HG03025 (cell line): Measurements from ENCODE around the gene TSC2.

Experiments used
- ATAC-seq: cut with Tn5 transposase; IDR thresholded peaks from one replicate; pipeline ENCODE4 v1.9.1; 2021; ENCODE audit warnings: mild to moderate bottlenecking, moderate library complexity; ENCODE audit not compliant: unreplicated experiment, low FRiP score

TSC2 gene

GRCh38 chr16:2040787-2041522 lies 6.8 kb upstream of the TSC2 start:
- ATAC-seq: no peak

- no peak for ATAC-seq
Measured at GRCh38 chr16:2042171-2042985, 5.4 kb upstream of the TSC2 start.

DNA sequence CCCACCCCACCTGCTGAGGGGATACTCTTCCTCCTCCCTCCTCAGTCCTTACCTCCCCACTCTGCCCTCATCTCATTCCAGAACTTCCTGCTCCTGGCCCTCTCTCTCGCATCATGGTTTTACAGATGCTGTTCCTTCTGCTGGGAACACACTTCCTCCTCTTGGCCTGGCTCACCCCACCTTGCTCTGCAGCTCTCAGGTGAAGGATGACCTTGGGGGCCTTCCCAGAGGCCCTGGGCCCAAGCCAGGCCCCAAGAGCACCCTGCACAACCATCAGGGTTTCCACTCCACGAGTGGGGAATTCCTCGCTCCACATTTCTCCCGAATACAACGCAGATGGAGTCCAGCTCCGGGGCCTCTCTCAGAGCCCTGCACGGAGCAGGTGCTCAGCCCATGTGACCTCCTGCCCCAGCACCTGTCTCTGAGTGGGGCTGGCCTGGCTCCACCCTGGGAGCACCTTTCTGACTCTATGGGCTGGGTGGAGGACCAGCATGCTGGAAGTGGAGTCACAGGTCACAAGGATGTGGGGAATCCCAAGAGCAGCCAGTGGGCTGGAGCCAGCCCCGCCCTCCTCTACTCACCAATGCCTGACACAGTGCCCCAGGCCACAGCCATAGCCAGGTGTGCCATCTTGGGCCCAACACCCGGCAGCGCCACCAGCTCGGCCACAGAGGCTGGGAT lies 4.7 kb upstream of the TSC2 start:
- no peak for ATAC-seq

DNA sequence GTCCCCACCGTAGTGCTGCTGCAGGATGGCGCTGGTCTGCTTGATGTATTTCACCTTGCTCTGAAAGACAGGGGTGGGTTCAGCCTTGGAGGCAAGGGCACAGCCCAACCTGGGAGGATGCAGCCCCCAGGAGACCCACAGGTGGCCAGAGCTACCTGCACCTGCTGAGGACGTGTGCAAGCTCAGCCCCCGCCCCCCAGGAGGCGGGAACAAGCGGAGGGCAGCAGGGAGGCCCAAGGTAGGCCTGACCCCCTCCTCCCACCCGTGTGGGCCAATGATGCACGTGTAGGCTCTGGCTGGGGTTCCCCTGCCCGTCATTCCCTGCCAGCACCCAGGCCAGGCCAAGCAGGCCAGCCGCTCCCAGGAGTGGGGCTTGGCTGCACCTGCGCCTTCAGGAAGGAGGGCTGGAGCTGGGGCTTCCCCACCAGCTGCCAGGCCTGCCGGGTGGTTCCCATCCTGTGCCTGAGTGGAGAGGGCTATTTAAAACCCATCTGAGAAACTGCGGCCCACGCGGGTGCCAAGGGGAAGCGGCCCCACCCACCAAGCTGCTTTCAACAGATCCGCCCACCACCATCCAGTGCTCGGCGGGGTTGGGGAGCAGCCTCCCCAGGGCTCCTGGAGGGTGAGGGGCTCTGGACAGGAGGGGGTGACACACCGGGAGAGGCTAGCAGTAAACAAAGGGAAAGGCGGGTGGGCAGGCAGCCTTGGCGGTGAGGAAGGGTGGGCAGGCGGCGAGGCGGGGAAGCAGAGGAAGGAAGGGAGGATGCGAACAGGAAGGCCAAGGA lies 3.9 kb upstream of the TSC2 start:
- ATAC-seq: no peak

- ATAC-seq: no peak
Measured at GRCh38 chr16:2044541-2044940, 3.2 kb upstream of the TSC2 start.

GRCh38 chr16:2045965-2046892 lies 1.6 kb upstream of the TSC2 start:
- ATAC-seq: no peak

DNA sequence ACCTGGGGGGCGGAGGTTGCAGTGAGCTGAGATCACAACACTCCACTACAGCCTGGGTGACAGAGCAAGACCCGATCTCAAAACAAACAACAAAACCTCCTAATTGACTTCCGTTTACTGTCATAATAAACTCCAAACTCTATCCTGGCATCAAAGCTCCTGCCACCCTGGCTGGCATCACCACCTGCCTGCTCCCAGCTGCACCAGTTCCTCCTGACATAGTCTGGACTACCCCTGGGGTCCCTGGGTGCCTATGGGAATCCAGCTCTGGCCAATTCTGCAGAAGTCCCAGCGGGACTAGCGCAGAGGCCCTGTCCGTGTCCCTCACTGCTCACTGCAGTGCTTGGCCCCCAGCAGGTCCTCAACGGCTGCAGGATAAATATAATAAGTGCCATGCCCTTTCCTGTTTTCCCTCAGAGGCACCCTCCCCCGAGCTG lies 874 bp upstream of the TSC2 start:
- ATAC-seq: no peak

- no peak for ATAC-seq
Measured at GRCh38 chr16:2048116-2048543, 345 bp downstream of the TSC2 start.

- ATAC-seq: no peak
Measured at GRCh38 chr16:2053211-2053610, 5.4 kb downstream of the TSC2 start.

DNA sequence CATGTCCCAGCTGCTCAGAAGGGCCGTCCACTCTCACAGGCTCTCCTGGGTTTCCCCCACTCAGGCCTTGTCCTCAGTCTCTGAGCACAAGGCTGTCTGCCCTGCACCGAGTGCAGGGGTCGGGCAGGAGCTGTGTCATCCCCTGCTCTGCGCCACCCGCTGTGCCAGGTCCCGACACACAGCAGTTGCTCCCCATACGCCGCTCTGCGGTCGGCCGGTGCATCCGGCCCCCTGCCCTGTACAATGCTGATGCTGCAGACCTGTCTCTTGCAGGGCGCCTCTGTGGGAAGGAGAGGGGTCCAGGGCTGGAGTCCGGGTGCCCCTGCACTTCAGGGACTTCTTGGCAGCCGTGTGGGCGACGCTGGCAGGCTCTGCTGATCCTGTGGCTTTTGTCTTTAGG lies 6.1 kb downstream of the TSC2 start:
- no peak for ATAC-seq

- no peak for ATAC-seq
Measured at GRCh38 chr16:2054543-2055245, 6.9 kb downstream of the TSC2 start.

GRCh38 chr16:2056077-2056476 lies 8.3 kb downstream of the TSC2 start:
- ATAC-seq: no peak

GRCh38 chr16:2056681-2057407 lies 9.1 kb downstream of the TSC2 start:
- ATAC-seq: no peak

DNA sequence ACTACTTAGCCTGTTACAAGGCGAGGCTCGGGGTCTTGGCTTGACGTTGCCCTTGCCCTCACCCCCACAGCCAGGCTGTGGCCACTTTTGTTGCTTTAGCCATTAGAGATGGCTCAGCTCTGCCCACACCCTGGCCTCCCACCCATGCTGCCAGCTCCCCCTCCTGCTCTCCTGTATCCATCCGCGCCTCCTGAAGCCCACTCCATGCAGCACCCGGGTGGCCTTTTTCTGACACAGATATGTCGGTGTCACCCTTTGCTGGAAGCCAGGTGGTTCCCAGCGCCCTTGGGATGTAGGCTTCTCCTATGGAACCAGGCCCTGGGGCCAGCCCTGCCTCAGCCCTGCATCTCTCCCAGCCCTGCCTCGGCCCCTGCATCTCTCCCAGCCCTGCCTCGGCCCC lies 9.7 kb downstream of the TSC2 start:
- no peak for ATAC-seq

DNA sequence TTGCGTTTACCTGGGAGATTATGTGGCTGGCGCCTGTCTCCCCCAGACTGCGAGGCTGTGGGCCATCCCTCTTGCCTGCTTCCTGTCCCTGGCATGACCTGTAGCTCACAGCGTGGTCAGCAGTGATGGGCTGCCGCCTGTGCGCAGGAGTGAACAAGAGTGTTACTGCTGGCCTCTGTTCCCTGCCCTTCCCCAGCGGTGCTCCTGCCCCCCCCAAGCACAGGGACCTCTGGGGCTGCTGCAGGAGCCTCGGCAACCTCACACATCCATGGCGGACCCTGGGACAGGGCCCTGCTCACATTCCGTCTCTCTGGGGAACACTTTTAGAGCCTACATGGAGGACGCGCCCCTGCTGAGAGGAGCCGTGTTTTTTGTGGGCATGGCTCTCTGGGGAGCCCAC lies 10.6 kb downstream of the TSC2 start:
- ATAC-seq: no peak

GRCh38 chr16:2058872-2059271 lies 11.1 kb downstream of the TSC2 start:
- ATAC-seq: no peak

DNA sequence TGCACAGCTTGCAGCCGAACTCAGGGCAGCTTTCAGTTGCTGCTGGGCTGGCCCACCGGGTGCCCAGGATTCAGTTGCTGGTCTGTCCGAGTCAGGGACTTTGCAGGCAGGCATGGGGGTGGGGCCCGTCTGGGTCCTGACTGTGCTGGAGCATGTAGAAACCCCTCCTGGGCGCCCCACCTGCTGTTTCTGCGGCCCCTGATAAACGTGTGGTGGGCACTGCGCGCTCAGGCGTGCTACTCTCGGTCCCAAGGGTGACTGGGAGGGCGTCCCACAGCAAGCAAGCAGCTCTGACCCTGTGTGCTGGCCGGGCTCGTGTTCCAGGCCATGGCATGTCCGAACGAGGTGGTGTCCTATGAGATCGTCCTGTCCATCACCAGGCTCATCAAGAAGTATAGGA lies 12.6 kb downstream of the TSC2 start:
- ATAC-seq: no peak

DNA sequence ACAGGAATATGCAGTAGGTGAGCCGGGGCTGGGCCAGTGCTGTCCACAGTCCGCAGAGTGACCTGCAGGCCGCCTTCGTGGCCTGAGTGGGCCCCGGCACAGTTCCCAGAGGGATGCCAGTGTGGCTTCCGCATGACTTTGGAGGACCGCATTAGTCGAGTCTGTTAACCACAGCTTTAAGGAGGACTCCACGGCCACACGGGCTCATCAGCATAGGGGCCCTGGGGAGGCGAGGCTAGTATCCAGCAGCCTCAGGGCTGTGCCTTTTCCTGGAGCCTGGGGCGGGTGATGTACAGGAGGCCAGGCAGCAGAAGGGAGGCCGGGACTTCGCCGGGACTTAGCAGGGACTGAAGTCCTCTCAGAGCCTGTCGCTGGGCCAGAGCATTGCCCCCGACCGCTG lies 13.2 kb downstream of the TSC2 start:
- no peak for ATAC-seq
